ENCODE results near the gene SCEL. TPM values are rescaled to one million over a fixed set of nuclear protein-coding genes. Genes with fewer than 3 reads are reported as not detected.

The SCEL gene
- total and polyA plus RNA-seq, 2 donors (not counting 3 experiments of a cell fraction or from before 2014, with no cell fraction given) = not detected

DNA sequence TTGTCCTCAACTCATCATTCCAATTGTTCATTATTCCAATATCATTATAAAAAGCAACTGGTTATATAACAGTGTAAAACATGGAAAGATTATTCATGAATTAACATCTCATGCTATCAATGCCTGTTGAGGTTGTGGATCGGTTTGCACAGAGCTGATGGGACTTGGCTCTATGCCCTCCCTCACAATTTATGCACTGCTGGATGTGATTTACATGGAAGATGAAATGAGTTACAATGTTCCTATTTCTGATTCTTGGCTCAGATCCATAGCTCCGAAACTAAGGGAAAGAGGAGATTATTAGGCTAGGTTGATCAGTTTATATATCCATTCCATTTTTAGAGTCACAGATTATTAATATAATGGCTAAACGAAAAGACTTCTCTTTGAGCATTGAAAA, 38.6 kb downstream of the SCEL start:
- BruUV-seq (replicated peaks) = no TSS peak
- CTCF ChIA-PET = interaction anchor here (0.6 to 1.0 kb wide), 2 partner anchors 27 to 81 kb away, joined by 3 to 4 read pairs; no protein-coding TSS in a partner anchor
- no peaks in the 10 kb centered on the region for H4K20me1 ChIP-seq (replicated peaks; ENCODE audit: control insufficient read depth, extremely low read depth, insufficient read depth, low read length)
- POLR2A ChIA-PET = no interaction called here
- DNase-seq (ENCODE audit: low read depth, low spot score) (no peak), FAIRE-seq (no peak)
- H3K9me1 ChIP-seq (replicated peaks; ENCODE audit: control insufficient read depth, extremely low read depth, insufficient read depth, low read length) = no peaks in the 10 kb centered on the region
- H3K27me3 ChIP-seq (ENCODE audit: control insufficient read depth in 2 of 2, insufficient read depth in 2 of 2, low read length in 2 of 2) = peaks cover 0 to 3% of the 10 kb centered on the region in 2 experiments
- no peaks in the 10 kb centered on the region for H3K36me3 ChIP-seq (ENCODE audit: control insufficient read depth in 2 of 2, extremely low read depth in 1 of 2, insufficient read depth in 2 of 2, low read length in 2 of 2)
- no peaks in the 10 kb centered on the region for H3K79me2 ChIP-seq (ENCODE audit: control insufficient read depth, insufficient read depth, low read length)
- no peak overlapping the region for H3K27ac ChIP-seq (ENCODE audit: insufficient read depth, low read depth, low read length)
- no peak overlapping the region for H3K9ac ChIP-seq (replicated peaks; ENCODE audit: extremely low read depth, insufficient read depth, low read length)
- no peaks in the 10 kb centered on the region for H3K4me1 ChIP-seq (ENCODE audit: control insufficient read depth, extremely low read depth, insufficient read depth, low read length)
- H3K4me3 ChIP-seq (replicated peaks in 1 of 3; ENCODE audit: insufficient read depth in 1 of 3, low read depth in 1 of 3, low read length in 3 of 3) = no peak overlapping the region
- intact Hi-C loops (cut with micrococcal nuclease) = no loop called here
- H2AFZ ChIP-seq (ENCODE audit: low read depth, low read length) = no peak overlapping the region
- no peak overlapping the region for H3K4me2 ChIP-seq (ENCODE audit: insufficient read depth, low read length)
- no peaks in the 10 kb centered on the region for H3K9me3 ChIP-seq (replicated peaks; ENCODE audit: control insufficient read depth, insufficient read depth, low read length)
- no peak for TF ChIP-seq FOS (IDR thresholded peaks at IDR 0.05; ENCODE audit: borderline replicate concordance, insufficient read depth, low read length)
- dilution Hi-C loops (cut with MboI; ENCODE audit: extremely low pct_ligation_motif_present, low sequenced_read_pairs) = no loop called here

DNA sequence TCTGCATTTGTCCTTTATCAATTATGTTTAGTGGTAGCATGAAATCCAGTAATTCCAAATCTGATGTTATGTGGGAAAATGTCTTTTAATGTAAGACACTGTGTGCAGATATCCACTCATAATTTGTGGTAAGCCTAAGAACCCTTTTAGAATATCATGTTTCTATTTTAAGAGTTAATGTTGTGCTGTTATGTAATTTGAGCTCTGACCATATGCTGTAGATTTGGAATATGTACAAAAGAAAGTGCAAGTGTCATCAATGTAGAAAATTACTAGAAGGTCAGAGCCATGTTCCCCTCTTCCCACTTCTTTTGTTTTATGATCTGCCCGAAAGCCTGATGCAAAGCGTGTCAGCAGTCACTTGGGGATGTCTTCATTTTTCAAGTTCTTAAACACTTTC, 44.5 kb downstream of the SCEL start:
- Histone ChIP-seq H3K36me3 (ENCODE audit: control insufficient read depth in 2 of 2, extremely low read depth in 1 of 2, insufficient read depth in 2 of 2, low read length in 2 of 2) (no peaks in the 10 kb centered on the region), H3K27ac (ENCODE audit: insufficient read depth, low read depth, low read length) (no peak overlapping the region), H3K9ac (replicated peaks; ENCODE audit: extremely low read depth, insufficient read depth, low read length) (no peak overlapping the region), H3K4me2 (ENCODE audit: insufficient read depth, low read length) (no peak overlapping the region), H3K4me1 (ENCODE audit: control insufficient read depth, extremely low read depth, insufficient read depth, low read length) (no peaks in the 10 kb centered on the region), H3K4me3 (replicated peaks in 1 of 3; ENCODE audit: insufficient read depth in 1 of 3, low read depth in 1 of 3, low read length in 3 of 3) (no peak overlapping the region), H3K9me3 (replicated peaks; ENCODE audit: control insufficient read depth, insufficient read depth, low read length) (no peaks in the 10 kb centered on the region), H3K79me2 (ENCODE audit: control insufficient read depth, insufficient read depth, low read length) (no peaks in the 10 kb centered on the region), H4K20me1 (replicated peaks; ENCODE audit: control insufficient read depth, extremely low read depth, insufficient read depth, low read length) (no peaks in the 10 kb centered on the region), H2AFZ (ENCODE audit: low read depth, low read length) (no peak overlapping the region), H3K9me1 (replicated peaks; ENCODE audit: control insufficient read depth, extremely low read depth, insufficient read depth, low read length) (no peaks in the 10 kb centered on the region), H3K27me3 (ENCODE audit: control insufficient read depth in 2 of 2, insufficient read depth in 2 of 2, low read length in 2 of 2) (peaks cover 0 to under 1% of the 10 kb centered on the region in 2 experiments)
- no TSS peak for BruUV-seq (replicated peaks)
- POLR2A ChIA-PET = no interaction called here
- dilution Hi-C loops (cut with MboI; ENCODE audit: extremely low pct_ligation_motif_present, low sequenced_read_pairs) (no loop called here), intact Hi-C loops (cut with micrococcal nuclease) (no loop called here)
- TF ChIP-seq CTCF (IDR thresholded peaks at IDR 0.05; ENCODE audit: extremely low read depth in 1 of 2, insufficient read depth in 1 of 2, low read depth in 1 of 2, low read length in 2 of 2) (no peak), FOS (IDR thresholded peaks at IDR 0.05; ENCODE audit: borderline replicate concordance, insufficient read depth, low read length) (no peak), POLR2A (IDR thresholded peaks at IDR 0.05; ENCODE audit: low read depth, low read length) (no peak), GATA2 (IDR thresholded peaks at IDR 0.05; ENCODE audit: insufficient read depth, insufficient read length, low read depth, low read length) (no peak), JUN (IDR thresholded peaks at IDR 0.05; ENCODE audit: borderline replicate concordance, insufficient read depth, insufficient read length, low read depth) (no peak), EZH2 (IDR thresholded peaks at IDR 0.05; ENCODE audit: borderline replicate concordance, low read depth, low read length, severe bottlenecking) (no peak), POLR2AphosphoS5 (IDR thresholded peaks at IDR 0.05; ENCODE audit: insufficient read depth, low read depth, low read length) (no peak), MYC (IDR thresholded peaks at IDR 0.05; ENCODE audit: low read depth, low read length) (no peak)
- TF ChIP-seq, protein P1, sequence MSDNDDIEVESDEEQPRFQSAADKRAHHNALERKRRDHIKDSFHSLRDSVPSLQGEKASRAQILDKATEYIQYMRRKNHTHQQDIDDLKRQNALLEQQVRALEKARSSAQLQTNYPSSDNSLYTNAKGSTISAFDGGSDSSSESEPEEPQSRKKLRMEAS (IDR thresholded peaks at IDR 0.05; ENCODE audit: insufficient read depth, insufficient read length) = no peak
- no peak for FAIRE-seq
- DNase-seq (ENCODE audit: low read depth, low spot score) = no peak
- CTCF ChIA-PET = no interaction called here

Data from endothelial cell of umbilical vein (primary cell).